GM12892 (cell line): ENCODE data around the gene TMEM51.

Experiments used
- POLR2A ChIP-seq: IDR thresholded peaks from 2 replicates; pipeline ENCODE4 v1.6.1; 2011; ENCODE audit warnings: low read depth, low read length, control low read depth
- POLR2AphosphoS5 ChIP-seq: IDR thresholded peaks from 2 replicates; pipeline ENCODE4 v1.6.1; 2011; ENCODE audit warnings: low read depth, low read length, control low read depth
- TAF1 ChIP-seq: IDR thresholded peaks from 2 replicates; pipeline ENCODE4 v1.6.1; 2011; ENCODE audit warnings: low read depth, mild to moderate bottlenecking, control low read depth, low read length, borderline replicate concordance

DNA sequence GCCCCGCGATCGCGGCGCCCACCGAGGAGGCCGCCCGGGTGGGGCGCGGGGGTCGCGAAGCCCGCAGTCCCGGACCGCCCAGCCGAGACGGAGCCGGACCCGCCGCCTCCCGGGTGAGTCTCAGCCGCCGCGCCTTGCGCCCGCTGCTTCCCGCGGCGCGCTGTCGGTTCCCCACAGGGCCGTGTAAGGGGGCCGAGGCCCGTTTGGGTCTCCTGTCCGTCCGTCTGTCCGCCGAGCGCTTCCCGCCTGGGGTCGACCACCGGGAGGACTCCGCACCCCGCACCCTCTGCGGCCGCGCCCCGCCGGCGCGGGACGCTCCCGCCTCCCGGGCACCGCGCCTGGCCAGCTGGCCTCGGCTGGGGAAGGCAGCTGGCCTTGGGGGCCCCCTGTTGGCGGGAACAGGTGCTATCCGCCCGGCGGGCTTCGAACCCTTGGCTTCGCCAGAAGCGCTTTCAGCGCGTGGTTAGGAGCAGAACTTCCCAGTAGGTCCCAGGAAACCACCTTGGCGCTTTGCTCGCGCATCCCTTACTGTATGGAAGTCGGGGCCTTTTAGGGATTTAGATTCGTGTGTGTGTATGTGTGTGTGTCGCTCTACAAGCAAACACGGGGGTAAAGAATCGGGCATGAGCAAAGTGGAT is 414 bp downstream of the TMEM51 start:
- TF ChIP-seq POLR2A, result no peak
- no peak for TF ChIP-seq POLR2AphosphoS5
- TF ChIP-seq TAF1, result no peak
